ENCODE data around the gene OR2L5.

DNA sequence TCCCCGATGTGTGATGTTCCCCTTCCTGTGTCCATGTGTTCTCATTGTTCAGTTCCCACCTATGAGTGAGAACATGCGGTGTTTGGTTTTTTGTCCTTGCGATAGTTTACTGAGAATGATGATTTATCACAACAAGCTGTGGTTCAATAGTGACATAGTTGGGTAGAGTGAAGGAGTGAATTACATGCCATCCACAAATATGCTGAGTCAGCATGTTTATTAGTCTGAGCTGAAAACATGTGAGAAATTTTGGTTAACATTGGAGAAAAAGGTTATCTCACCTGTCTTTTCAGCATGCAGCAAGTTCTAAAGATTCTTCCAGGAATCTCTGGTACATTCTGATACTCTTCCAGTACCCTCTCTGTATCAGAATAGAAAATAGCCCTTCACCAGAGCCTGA, 52.1 kb downstream of the OR2L5 start:
- TF ChIP-seq POLR2AphosphoS5 (IDR thresholded peaks at IDR 0.05; ENCODE audit: low read depth, low read length) (no peak), TAF1 (IDR thresholded peaks at IDR 0.05; ENCODE audit: borderline replicate concordance, low read depth, low read length) (no peak)

Data from GM12892 (cell line).